ENCODE data around the gene NMU.

DNA sequence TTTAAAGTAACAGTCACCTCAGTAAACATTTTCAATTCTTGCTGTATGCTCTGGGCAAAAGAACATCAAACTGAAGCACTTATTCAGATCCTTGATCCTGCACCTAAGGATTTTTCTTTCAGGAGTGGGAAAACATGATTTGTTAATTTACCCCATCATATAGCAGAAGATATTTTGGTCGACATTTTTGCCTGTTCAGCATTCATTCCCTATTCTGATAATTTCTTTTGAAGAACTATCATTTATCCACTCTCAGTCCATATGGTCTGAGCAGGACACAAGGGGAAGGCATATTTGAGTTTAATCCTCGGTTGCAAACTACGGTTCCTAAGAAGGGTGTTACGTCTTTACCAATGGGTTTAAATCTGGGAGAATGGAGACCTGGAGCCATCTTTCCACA, 88.2 kb downstream of the NMU start:
- TF ChIP-seq CTCF (optimal IDR thresholded peaks at IDR 0.05 in 1 of 3, IDR thresholded peaks at IDR 0.05 in 1 of 3, conservative IDR thresholded peaks at IDR 0.05 in 1 of 3; ENCODE audit: extremely low read depth in 1 of 3, insufficient read depth in 2 of 3, low read length in 3 of 3) (no peak), EZH2 (IDR thresholded peaks at IDR 0.05; ENCODE audit: low read length) (no peak)
